Body of pancreas (tissue), 4 donors: ENCODE results near the gene SF3B5. TPM values are rescaled to one million over a fixed set of nuclear protein-coding genes. Genes with fewer than 3 reads are reported as not detected.

Experiments
- ATAC-seq: fragments of 150-250 bp; one replicate; pipeline ENCODE4 v1.9.1; 2016
- DNase-seq, 4 donors: peaks; one replicate each; pipeline ENCODE4 v3.0.0-alpha.2; 2019
- H3K27ac ChIP-seq, 4 donors: fragments of 200-600 bp; sonication (generic); 1 replicate in 3 of 4; 2 replicates in 1 of 4; pipeline versions ENCODE4 v1.5.1 to v1.6.1; 2016 to 2019; ENCODE audit warnings: mild to moderate bottlenecking in 1 of 4, mixed read lengths in 1 of 4, moderate library complexity in 1 of 4
- H3K27me3 ChIP-seq, 2 donors: fragments of 200-600 bp; sonication (generic); one replicate each; pipeline ENCODE4 v1.6.0; 2016; ENCODE audit warnings: mild to moderate bottlenecking in 1 of 2
- H3K36me3 ChIP-seq, 2 donors: fragments of 200-600 bp; sonication (generic); replicated peaks in 1 of 2; 2 replicates each; pipeline ENCODE4 v1.5.1; 2016; ENCODE audit warnings: low read depth in 2 of 2; ENCODE audit not compliant: insufficient read depth in 1 of 2
- H3K4me1 ChIP-seq: fragments of 200-600 bp; sonication (generic); one replicate; pipeline ENCODE4 v1.6.0; 2016
- H3K4me3 ChIP-seq, 2 donors: fragments of 200-600 bp; sonication (generic); 1 replicate in 1 of 2; 2 replicates in 1 of 2; pipeline ENCODE4 v1.5.1; 2016 to 2019
- H3K9me3 ChIP-seq, 3 donors: fragments of 200-600 bp; sonication (generic); 1 replicate in 2 of 3; 2 replicates in 1 of 3; pipeline ENCODE4 v1.5.1; 2016
- POLR2A ChIP-seq, 3 donors: fragments of 450-650 bp; IDR thresholded peaks; one replicate each; pipeline ENCODE4 v1.6.1; 2016; ENCODE audit warnings: antibody characterized with exemption in 3 of 3, mild to moderate bottlenecking in 2 of 3
- WGBS, 2 donors: methylation state at CpG; one replicate each; pipeline ENCODE4 v1.1.5; 2017; 5-methylcytosine and 5-hydroxymethylcytosine counted together
- intact Hi-C: fragments of 100-400 bp; cut with DNase I; formaldehyde crosslinking; loops from one replicate; pipeline ENCODE4 v1.15.1; 2023
- total RNA-seq, 2 donors: library from RNA; depleted of rRNA; stranded (reverse); fragments of >200 nt; gene quantifications; one replicate each; pipeline ENCODE4 v1.1.0, GENCODE V29; 2016
- TF ChIP-seq, protein P1 (sequence below), 7 experiments: fragments of 450-650 bp in 4 of 7; fragments of 200-600 bp in 3 of 7; sonication (generic) in 3 of 7; IDR thresholded peaks; one replicate each; pipeline ENCODE4 v1.5.1; 2016 to 2019; ENCODE audit warnings: antibody characterized with exemption in 7 of 7

SF3B5 gene
- total RNA-seq, 2 donors from 2014 or later, result 45.7 to 103 TPM

- Histone ChIP-seq H3K27me3 (no peaks in the 10 kb centered on the region), H3K4me3 (no peak overlapping the region), H3K27ac (no peak overlapping the region), H3K9me3 (no peaks in the 10 kb centered on the region), H3K36me3 (no peaks in the 10 kb centered on the region), H3K4me1 (no peaks in the 10 kb centered on the region)
- WGBS, 2 donors, result 33 to 45% methylated on average over 4 of the region's 4 CpGs
- no peak for ATAC-seq
- TF ChIP-seq, protein P1, sequence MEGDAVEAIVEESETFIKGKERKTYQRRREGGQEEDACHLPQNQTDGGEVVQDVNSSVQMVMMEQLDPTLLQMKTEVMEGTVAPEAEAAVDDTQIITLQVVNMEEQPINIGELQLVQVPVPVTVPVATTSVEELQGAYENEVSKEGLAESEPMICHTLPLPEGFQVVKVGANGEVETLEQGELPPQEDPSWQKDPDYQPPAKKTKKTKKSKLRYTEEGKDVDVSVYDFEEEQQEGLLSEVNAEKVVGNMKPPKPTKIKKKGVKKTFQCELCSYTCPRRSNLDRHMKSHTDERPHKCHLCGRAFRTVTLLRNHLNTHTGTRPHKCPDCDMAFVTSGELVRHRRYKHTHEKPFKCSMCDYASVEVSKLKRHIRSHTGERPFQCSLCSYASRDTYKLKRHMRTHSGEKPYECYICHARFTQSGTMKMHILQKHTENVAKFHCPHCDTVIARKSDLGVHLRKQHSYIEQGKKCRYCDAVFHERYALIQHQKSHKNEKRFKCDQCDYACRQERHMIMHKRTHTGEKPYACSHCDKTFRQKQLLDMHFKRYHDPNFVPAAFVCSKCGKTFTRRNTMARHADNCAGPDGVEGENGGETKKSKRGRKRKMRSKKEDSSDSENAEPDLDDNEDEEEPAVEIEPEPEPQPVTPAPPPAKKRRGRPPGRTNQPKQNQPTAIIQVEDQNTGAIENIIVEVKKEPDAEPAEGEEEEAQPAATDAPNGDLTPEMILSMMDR (IDR thresholded peaks at IDR 0.05), result no peak
- no peak for TF ChIP-seq POLR2A (IDR thresholded peaks at IDR 0.05)
- no peak for DNase-seq
- intact Hi-C loops, result loop anchor here (5.0 kb wide), 1 partner anchor 373 kb away; no protein-coding TSS in a partner anchor
Observed at GRCh38 chr6:144104488-144104887, 9.1 kb upstream of the SF3B5 start.

- Histone ChIP-seq H3K27ac (no peak overlapping the region), H3K4me1 (no peaks in the 10 kb centered on the region), H3K36me3 (no peaks in the 10 kb centered on the region), H3K9me3 (no peaks in the 10 kb centered on the region), H3K4me3 (no peak overlapping the region), H3K27me3 (no peaks in the 10 kb centered on the region)
- WGBS, 2 donors, result 80 to 87% methylated on average over 4 of the region's 4 CpGs
- TF ChIP-seq, protein P1 (IDR thresholded peaks at IDR 0.05), result no peak
- TF ChIP-seq POLR2A (IDR thresholded peaks at IDR 0.05), result no peak
- DNase-seq, result no peak
- intact Hi-C loops, result loop anchor here (5.0 kb wide), 1 partner anchor 374 kb away; no protein-coding TSS in a partner anchor
- ATAC-seq, result no peak
Observed at GRCh38 chr6:144103026-144103563, 7.7 kb upstream of the SF3B5 start.

DNA sequence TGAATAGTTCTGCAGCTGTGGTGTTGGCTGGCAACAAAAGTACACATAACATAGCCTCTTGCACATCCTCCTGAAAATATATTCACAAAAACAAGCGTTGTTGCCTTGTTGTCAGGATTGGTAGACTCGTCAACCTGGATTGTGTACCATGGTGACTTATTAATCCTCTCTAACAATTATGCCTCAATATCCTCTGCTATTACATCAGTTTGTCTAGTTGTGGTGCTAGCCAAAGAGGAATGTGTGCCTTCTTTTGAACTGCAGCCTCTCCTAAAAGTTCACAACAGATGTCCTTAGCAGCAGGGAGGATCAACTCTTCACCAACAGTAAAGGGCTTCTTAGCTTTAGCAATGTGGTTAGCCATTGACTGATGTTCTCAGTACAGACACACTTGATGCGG is 3.6 kb upstream of the SF3B5 start:
- 55 to 60% methylated on average over 3 of the region's 3 CpGs for WGBS, 2 donors
- H3K4me3 ChIP-seq, result no peak overlapping the region
- H3K27ac ChIP-seq, result no peak overlapping the region
- no peaks in the 10 kb centered on the region for H3K27me3 ChIP-seq
- H3K9me3 ChIP-seq, result no peaks in the 10 kb centered on the region
- no peaks in the 10 kb centered on the region for H3K36me3 ChIP-seq
- no peak for DNase-seq
- TF ChIP-seq, protein P1 (IDR thresholded peaks at IDR 0.05), result no peak
- TF ChIP-seq POLR2A (IDR thresholded peaks at IDR 0.05), result no peak
- intact Hi-C loops, result no loop called here
- ATAC-seq, result no peak
- H3K4me1 ChIP-seq, result peaks cover 11% of the 10 kb centered on the region

- peak overlapping the region; percentile 63 to 89 for H3K4me3 ChIP-seq
- intact Hi-C loops, result no loop called here
- H3K4me1 ChIP-seq, result peaks cover 21% of the 10 kb centered on the region
- DNase-seq (peak in 1 of 4 donors; percentile 22), ATAC-seq (no peak)
- no peaks in the 10 kb centered on the region for H3K9me3 ChIP-seq
- WGBS, 2 donors, result 0% methylated on average over 13 to 19 of the region's 19 CpGs
- no peak for TF ChIP-seq POLR2A (IDR thresholded peaks at IDR 0.05)
- TF ChIP-seq, protein P1 (IDR thresholded peaks at IDR 0.05), result no peak
- peak overlapping the region; percentile 68 to 92 (median 80) for H3K27ac ChIP-seq
- no peaks in the 10 kb centered on the region for H3K36me3 ChIP-seq
- no peaks in the 10 kb centered on the region for H3K27me3 ChIP-seq
Observed at GRCh38 chr6:144094731-144095133, 641 bp downstream of the SF3B5 start.

- ATAC-seq (no peak), DNase-seq (no peak)
- Histone ChIP-seq H3K27ac (no peak overlapping the region), H3K4me3 (no peak overlapping the region), H3K9me3 (no peaks in the 10 kb centered on the region), H3K4me1 (peaks cover 21% of the 10 kb centered on the region), H3K36me3 (no peaks in the 10 kb centered on the region), H3K27me3 (no peaks in the 10 kb centered on the region)
- intact Hi-C loops, result no loop called here
- 90 to 95% methylated on average over 7 of the region's 7 CpGs for WGBS, 2 donors
- no peak for TF ChIP-seq POLR2A (IDR thresholded peaks at IDR 0.05)
- TF ChIP-seq, protein P1 (IDR thresholded peaks at IDR 0.05), result no peak
Observed at GRCh38 chr6:144093658-144094057, 1.7 kb downstream of the SF3B5 start.
